HepG2 (cell line): ENCODE measurements around the gene PHACTR1. TPM values are rescaled to one million over a fixed set of nuclear protein-coding genes. Genes with fewer than 3 reads are reported as not detected.
A peak's percentile ranks its signal among the peaks of the same experiment; 100 is the strongest.

Experiments
- ATAC-seq: fragments of 200-7000 bp; cut with Tn5 transposase; 3 replicates; pipeline ENCODE4 v1.9.1; 2020; ENCODE audit warnings: mild to moderate bottlenecking, moderate library complexity
- BruUV-seq: library from RNA; stranded (reverse); fragments of 400-500 nt; replicated peaks from 2 replicates; lab custom pipeline; 2021; lab: Mats Ljungman, UMichigan
- CTCF ChIA-PET: fragments of 300-600 bp; formaldehyde crosslinking; extraction: SDS; loops from one replicate; lab custom pipeline; 2021; ENCODE audit warnings: low total read pairs, inconsistent platforms, low intra/inter-chr PET ratio; lab: Yijun Ruan, JAX
- POLR2A ChIA-PET: fragments of 350-600 bp; sonication (Branson Sonifier 250); formaldehyde crosslinking; loops from one replicate; lab custom pipeline; 2020; ENCODE audit warnings: antibody characterized with exemption, inconsistent platforms; lab: Yijun Ruan, JAX
- DNase-seq: peaks from one replicate; pipeline ENCODE4 v3.0.0-alpha.2; 2015; ENCODE audit warnings: low spot score
- FAIRE-seq: peaks from 3 replicates; lab custom pipeline; 2011; peaks lifted over from hg19 to GRCh38; lab: Jason Lieb, UNC
- H2AFZ ChIP-seq: one replicate; pipeline ENCODE4 v1.6.1; 2011; ENCODE audit warnings: low read length, inconsistent platforms
- H3K27ac ChIP-seq: fragments of 300-600 bp; 3 replicates; pipeline ENCODE4 v1.8.0; 2011; ENCODE audit warnings: mixed run types, mild to moderate bottlenecking, mixed read lengths, low read length, inconsistent platforms; ENCODE audit not compliant: insufficient read depth; ENCODE audit errors: extremely low read length
- H3K27me3 ChIP-seq, 2 experiments: fragments of 200-600 bp in 1 of 2; 2 replicates in 1 of 2; 3 replicates in 1 of 2; pipeline versions ENCODE4 v1.6.0 to v1.8.0; 2011; ENCODE audit warnings: low read length in 2 of 2, mild to moderate bottlenecking in 2 of 2, moderate library complexity in 2 of 2, inconsistent platforms in 1 of 2; ENCODE audit not compliant: insufficient read depth in 2 of 2, control insufficient read depth in 1 of 2
- H3K36me3 ChIP-seq, 2 experiments: fragments of 200-600 bp in 1 of 2; replicated peaks in 1 of 2; 2 replicates in 1 of 2; 3 replicates in 1 of 2; pipeline versions ENCODE4 v1.5.1 to v1.8.0; 2011; ENCODE audit warnings: low read length in 2 of 2, inconsistent platforms in 1 of 2; ENCODE audit not compliant: insufficient read depth in 2 of 2, control insufficient read depth in 1 of 2
- H3K4me1 ChIP-seq: 2 replicates; pipeline ENCODE4 v1.5.1; 2012; ENCODE audit warnings: low read length, inconsistent platforms; ENCODE audit not compliant: insufficient read depth
- H3K4me2 ChIP-seq: 2 replicates; pipeline ENCODE4 v1.6.0; 2011; ENCODE audit warnings: low read depth, low read length, inconsistent platforms
- H3K4me3 ChIP-seq, 3 experiments: fragments of 200-600 bp in 1 of 3; sonication (generic), shearing (Covaris generic) in 1 of 3; replicated peaks in 1 of 3; 2 replicates each; pipeline ENCODE4 v1.5.1; 2011 to 2016; ENCODE audit warnings: low read length in 3 of 3, inconsistent platforms in 2 of 3, low read depth in 2 of 3, mild to moderate bottlenecking in 2 of 3, control low read depth in 1 of 3, mixed read lengths in 1 of 3; ENCODE audit not compliant: insufficient read depth in 1 of 3
- H3K79me2 ChIP-seq: one replicate; pipeline ENCODE4 v1.6.1; 2011; ENCODE audit warnings: low read length, inconsistent platforms; ENCODE audit not compliant: insufficient read depth
- H3K9ac ChIP-seq: 2 replicates; pipeline ENCODE4 v1.6.0; 2011; ENCODE audit warnings: mild to moderate bottlenecking, low read depth, low read length, inconsistent platforms; ENCODE audit not compliant: insufficient read depth
- H3K9me3 ChIP-seq: 2 replicates; pipeline ENCODE4 v1.5.1; 2012; ENCODE audit warnings: mild to moderate bottlenecking, low read length
- H4K20me1 ChIP-seq: 2 replicates; pipeline ENCODE4 v1.6.0; 2011; ENCODE audit warnings: inconsistent platforms, mild to moderate bottlenecking, low read length, moderate library complexity; ENCODE audit not compliant: insufficient read depth
- FOXK1 ChIP-seq: sonication (generic); formaldehyde crosslinking; IDR thresholded peaks from 2 replicates; pipeline ENCODE4 v1.4.0; 2020; ENCODE audit warnings: low read depth, missing genetic modification reagents, borderline replicate concordance
- FOXO1 ChIP-seq: sonication (generic); formaldehyde crosslinking; IDR thresholded peaks from 2 replicates; pipeline ENCODE4 v1.4.0; 2020; ENCODE audit warnings: missing genetic modification reagents
- NCOA5 ChIP-seq: sonication (generic); formaldehyde crosslinking; IDR thresholded peaks from 2 replicates; pipeline ENCODE4 v1.4.0; 2020; ENCODE audit warnings: missing genetic modification reagents
- PCBP1 ChIP-seq: fragments of 200-400 bp; formaldehyde crosslinking; IDR thresholded peaks from 2 replicates; pipeline ENCODE4 v1.6.1; 2017; ENCODE audit warnings: mild to moderate bottlenecking, low read depth, low read length, borderline replicate concordance
- SETDB1 ChIP-seq: sonication (generic); formaldehyde crosslinking; IDR thresholded peaks from 2 replicates; pipeline ENCODE4 v1.5.1; 2020; ENCODE audit warnings: missing genetic modification reagents, mild to moderate bottlenecking, borderline replicate concordance
- SIN3A ChIP-seq: IDR thresholded peaks from 2 replicates; pipeline ENCODE4 v1.6.1; 2011; ENCODE audit warnings: low read depth, mild to moderate bottlenecking, control low read depth, low read length, borderline replicate concordance
- SIX1 ChIP-seq: sonication (generic); formaldehyde crosslinking; IDR thresholded peaks from 2 replicates; pipeline ENCODE4 v1.4.0; 2020; ENCODE audit warnings: missing genetic modification reagents, borderline replicate concordance
- SP140L ChIP-seq: sonication (generic); formaldehyde crosslinking; IDR thresholded peaks from 2 replicates; pipeline ENCODE4 v1.4.0; 2020; ENCODE audit warnings: missing genetic modification reagents, borderline replicate concordance
- THAP7 ChIP-seq: sonication (generic); formaldehyde crosslinking; IDR thresholded peaks from 2 replicates; pipeline ENCODE4 v1.8.1; 2023; ENCODE audit warnings: mild to moderate bottlenecking, missing genetic modification reagents
- ZFP36 ChIP-seq: fragments of 150-350 bp; IDR thresholded peaks from 2 replicates; pipeline ENCODE4 v1.6.1; 2018; ENCODE audit warnings: borderline replicate concordance, low read length, low read depth; ENCODE audit not compliant: partially characterized antibody
- ZNF234 ChIP-seq: sonication (generic); formaldehyde crosslinking; conservative IDR thresholded peaks from 2 replicates; pipeline ENCODE4 v1.5.1; 2020; ENCODE audit warnings: mild to moderate bottlenecking, missing genetic modification reagents
- ZNF274 ChIP-seq: sonication (generic); formaldehyde crosslinking; IDR thresholded peaks from 2 replicates; pipeline ENCODE4 v1.5.1; 2020; ENCODE audit warnings: mild to moderate bottlenecking, missing genetic modification reagents
- ZNF430 ChIP-seq: sonication (generic); formaldehyde crosslinking; IDR thresholded peaks from 2 replicates; pipeline ENCODE4 v1.9.0; 2021; ENCODE audit warnings: mild to moderate bottlenecking, missing genetic modification reagents
- ZNF549 ChIP-seq: sonication (generic); formaldehyde crosslinking; IDR thresholded peaks from 2 replicates; pipeline ENCODE4 v1.5.0; 2020; ENCODE audit warnings: missing genetic modification reagents
- WGBS: methylation state at CpG from one replicate; pipeline ENCODE4 v1.1.6; 2017; ENCODE audit warnings: low lambda C conversion rate; 5-methylcytosine and 5-hydroxymethylcytosine counted together
- in situ Hi-C: cut with HindIII; loops from 2 replicates; pipeline ENCODE4 v1.10.0; 2017; ENCODE audit warnings: low pct_unique_long_range_greater_than_20kb; ENCODE audit not compliant: extremely low pct_ligation_motif_present
- intact Hi-C: fragments of 100-400 bp; cut with micrococcal nuclease; formaldehyde crosslinking; loops from one replicate; pipeline ENCODE4 v1.10.0; 2022; ENCODE audit not compliant: unreplicated experiment
- polyA plus RNA-seq, 8 experiments: library from polyadenylated mRNA; depleted of rRNA in 3 of 8; stranded (reverse) in 7 of 8; unstranded in 1 of 8; fragments of >200 nt; fragmentation: Illumina TruSeq in 4 of 8; extraction: Trizol in 4 of 8; gene quantifications; 2 replicates each; pipeline versions ENCODE4 v1.2.1 to v1.2.3, GENCODE V29; 2011 to 2016; ENCODE audit warnings: low read depth in 4 of 8, missing spikeins in 1 of 8, mixed read lengths in 1 of 8; ENCODE audit not compliant: insufficient read depth in 1 of 8
- total RNA-seq, 5 experiments: library from RNA; depleted of rRNA; stranded (reverse); fragments of >200 nt; fragmentation: Illumina TruSeq; extraction: Trizol; gene quantifications; 2 replicates each; pipeline ENCODE4 v1.2.3, GENCODE V29; 2016; ENCODE audit warnings: low read depth in 1 of 5
- TF ChIP-seq, protein P1 (sequence below): sonication (generic); formaldehyde crosslinking; IDR thresholded peaks from 2 replicates; pipeline ENCODE4 v1.8.0; 2022; ENCODE audit warnings: missing genetic modification reagents, mild to moderate bottlenecking, borderline replicate concordance
- TF ChIP-seq, protein P2 (sequence below): sonication (generic); formaldehyde crosslinking; IDR thresholded peaks from 2 replicates; pipeline ENCODE4 v1.5.0; 2020; ENCODE audit warnings: mild to moderate bottlenecking, missing genetic modification reagents, borderline replicate concordance
- TF ChIP-seq, protein P3 (sequence below): sonication (generic); formaldehyde crosslinking; conservative IDR thresholded peaks from 2 replicates; pipeline ENCODE4 v1.4.0; 2020; ENCODE audit warnings: mild to moderate bottlenecking, missing genetic modification reagents, moderate library complexity

Gene PHACTR1
- total and polyA plus RNA-seq, 2 of the 13 experiments (the other 11 are each of a cell fraction or from before 2014, with no cell fraction given): 0.09 TPM; not detected in 1

GRCh38 chr6:12955956-12956355, 239.4 kb downstream of the PHACTR1 start (continued):
- TF ChIP-seq THAP7 (CRISPR knock-in tag): no peak
- no peak for TF ChIP-seq FOXK1 (CRISPR knock-in tag)
- no peak for TF ChIP-seq SETDB1 (CRISPR knock-in tag)
- no peak for TF ChIP-seq ZNF234 (CRISPR knock-in tag)
- TF ChIP-seq NCOA5 (CRISPR knock-in tag): no peak

DNA sequence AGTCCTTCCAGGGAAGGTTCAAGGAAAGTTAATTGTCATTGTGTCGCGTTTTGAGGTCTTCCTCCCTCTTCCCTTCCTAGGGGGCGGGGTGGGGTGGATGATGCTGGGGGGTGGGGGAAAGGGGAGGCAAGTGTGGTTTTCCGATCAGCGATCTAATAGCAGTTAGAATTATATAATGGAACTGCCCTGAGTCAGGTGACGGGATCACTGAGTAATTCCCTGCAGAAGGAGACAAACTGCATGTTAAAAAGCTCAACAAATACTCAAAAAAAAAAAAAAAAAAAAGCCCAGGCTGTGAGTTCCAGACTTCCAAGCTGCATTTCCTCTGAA, 240.4 kb downstream of the PHACTR1 start:
- H2AFZ ChIP-seq: no peak overlapping the region
- H3K9ac ChIP-seq: no peak overlapping the region
- H3K4me1 ChIP-seq: 0 out of 2 replicates have a peak, but pooled peaks cover 9% of the 10 kb centered on the region
- H3K4me2 ChIP-seq: peak overlapping the region; percentile 58
- peak overlapping the region; percentile 50 to 62 (median 53) for H3K4me3 ChIP-seq
- DNase-seq (no peak), FAIRE-seq (no peak), ATAC-seq (no peak; the same call in 2 of the 3 replicates)
- H3K27me3 ChIP-seq: peaks cover 7 to 45% of the 10 kb centered on the region in 2 experiments
- no peaks in the 10 kb centered on the region for H4K20me1 ChIP-seq
- H3K79me2 ChIP-seq: no peaks in the 10 kb centered on the region
- in situ Hi-C loops: no loop called here
- BruUV-seq: no TSS peak
- CTCF ChIA-PET: no interaction called here
- no peaks in the 10 kb centered on the region for H3K9me3 ChIP-seq
- WGBS: 7% methylated on average over 6 of the region's 6 CpGs
- intact Hi-C loops: no loop called here
- H3K36me3 ChIP-seq: no peaks in the 10 kb centered on the region
- no peak overlapping the region for H3K27ac ChIP-seq
- POLR2A ChIA-PET: no interaction called here
- TF ChIP-seq SIX1 (CRISPR knock-in tag) (no peak), ZNF549 (CRISPR knock-in tag) (no peak), FOXO1 (CRISPR knock-in tag) (no peak), ZFP36 (no peak), SIN3A (no peak), ZNF274 (no peak), SP140L (CRISPR knock-in tag) (no peak), ZNF430 (no peak), PCBP1 (no peak)
- TF ChIP-seq, protein P1, sequence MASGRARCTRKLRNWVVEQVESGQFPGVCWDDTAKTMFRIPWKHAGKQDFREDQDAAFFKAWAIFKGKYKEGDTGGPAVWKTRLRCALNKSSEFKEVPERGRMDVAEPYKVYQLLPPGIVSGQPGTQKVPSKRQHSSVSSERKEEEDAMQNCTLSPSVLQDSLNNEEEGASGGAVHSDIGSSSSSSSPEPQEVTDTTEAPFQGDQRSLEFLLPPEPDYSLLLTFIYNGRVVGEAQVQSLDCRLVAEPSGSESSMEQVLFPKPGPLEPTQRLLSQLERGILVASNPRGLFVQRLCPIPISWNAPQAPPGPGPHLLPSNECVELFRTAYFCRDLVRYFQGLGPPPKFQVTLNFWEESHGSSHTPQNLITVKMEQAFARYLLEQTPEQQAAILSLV (CRISPR knock-in tag): no peak
- TF ChIP-seq, protein P2, sequence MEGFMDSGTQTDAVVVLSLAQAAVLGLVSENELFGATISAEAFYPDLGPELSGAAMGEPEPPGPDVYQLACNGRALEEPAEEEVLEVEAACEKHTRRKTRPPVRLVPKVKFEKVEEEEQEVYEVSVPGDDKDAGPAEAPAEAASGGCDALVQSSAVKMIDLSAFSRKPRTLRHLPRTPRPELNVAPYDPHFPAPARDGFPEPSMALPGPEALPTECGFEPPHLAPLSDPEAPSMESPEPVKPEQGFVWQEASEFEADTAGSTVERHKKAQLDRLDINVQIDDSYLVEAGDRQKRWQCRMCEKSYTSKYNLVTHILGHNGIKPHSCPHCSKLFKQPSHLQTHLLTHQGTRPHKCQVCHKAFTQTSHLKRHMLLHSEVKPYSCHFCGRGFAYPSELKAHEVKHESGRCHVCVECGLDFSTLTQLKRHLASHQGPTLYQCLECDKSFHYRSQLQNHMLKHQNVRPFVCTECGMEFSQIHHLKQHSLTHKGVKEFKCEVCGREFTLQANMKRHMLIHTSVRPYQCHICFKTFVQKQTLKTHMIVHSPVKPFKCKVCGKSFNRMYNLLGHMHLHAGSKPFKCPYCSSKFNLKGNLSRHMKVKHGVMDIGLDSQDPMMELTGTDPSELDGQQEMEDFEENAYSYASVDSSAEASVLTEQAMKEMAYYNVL (CRISPR knock-in tag): no peak
- TF ChIP-seq, protein P3, sequence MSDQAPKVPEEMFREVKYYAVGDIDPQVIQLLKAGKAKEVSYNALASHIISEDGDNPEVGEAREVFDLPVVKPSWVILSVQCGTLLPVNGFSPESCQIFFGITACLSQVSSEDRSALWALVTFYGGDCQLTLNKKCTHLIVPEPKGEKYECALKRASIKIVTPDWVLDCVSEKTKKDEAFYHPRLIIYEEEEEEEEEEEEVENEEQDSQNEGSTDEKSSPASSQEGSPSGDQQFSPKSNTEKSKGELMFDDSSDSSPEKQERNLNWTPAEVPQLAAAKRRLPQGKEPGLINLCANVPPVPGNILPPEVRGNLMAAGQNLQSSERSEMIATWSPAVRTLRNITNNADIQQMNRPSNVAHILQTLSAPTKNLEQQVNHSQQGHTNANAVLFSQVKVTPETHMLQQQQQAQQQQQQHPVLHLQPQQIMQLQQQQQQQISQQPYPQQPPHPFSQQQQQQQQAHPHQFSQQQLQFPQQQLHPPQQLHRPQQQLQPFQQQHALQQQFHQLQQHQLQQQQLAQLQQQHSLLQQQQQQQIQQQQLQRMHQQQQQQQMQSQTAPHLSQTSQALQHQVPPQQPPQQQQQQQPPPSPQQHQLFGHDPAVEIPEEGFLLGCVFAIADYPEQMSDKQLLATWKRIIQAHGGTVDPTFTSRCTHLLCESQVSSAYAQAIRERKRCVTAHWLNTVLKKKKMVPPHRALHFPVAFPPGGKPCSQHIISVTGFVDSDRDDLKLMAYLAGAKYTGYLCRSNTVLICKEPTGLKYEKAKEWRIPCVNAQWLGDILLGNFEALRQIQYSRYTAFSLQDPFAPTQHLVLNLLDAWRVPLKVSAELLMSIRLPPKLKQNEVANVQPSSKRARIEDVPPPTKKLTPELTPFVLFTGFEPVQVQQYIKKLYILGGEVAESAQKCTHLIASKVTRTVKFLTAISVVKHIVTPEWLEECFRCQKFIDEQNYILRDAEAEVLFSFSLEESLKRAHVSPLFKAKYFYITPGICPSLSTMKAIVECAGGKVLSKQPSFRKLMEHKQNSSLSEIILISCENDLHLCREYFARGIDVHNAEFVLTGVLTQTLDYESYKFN (CRISPR knock-in tag): no peak
